HG02938 (cell line): ENCODE measurements around the gene TPX2.

Experiments used
- ATAC-seq: cut with Tn5 transposase; IDR thresholded peaks from one replicate; pipeline ENCODE4 v1.9.1; 2021; ENCODE audit warnings: mild to moderate bottlenecking, moderate library complexity; ENCODE audit not compliant: unreplicated experiment

TPX2 gene

DNA sequence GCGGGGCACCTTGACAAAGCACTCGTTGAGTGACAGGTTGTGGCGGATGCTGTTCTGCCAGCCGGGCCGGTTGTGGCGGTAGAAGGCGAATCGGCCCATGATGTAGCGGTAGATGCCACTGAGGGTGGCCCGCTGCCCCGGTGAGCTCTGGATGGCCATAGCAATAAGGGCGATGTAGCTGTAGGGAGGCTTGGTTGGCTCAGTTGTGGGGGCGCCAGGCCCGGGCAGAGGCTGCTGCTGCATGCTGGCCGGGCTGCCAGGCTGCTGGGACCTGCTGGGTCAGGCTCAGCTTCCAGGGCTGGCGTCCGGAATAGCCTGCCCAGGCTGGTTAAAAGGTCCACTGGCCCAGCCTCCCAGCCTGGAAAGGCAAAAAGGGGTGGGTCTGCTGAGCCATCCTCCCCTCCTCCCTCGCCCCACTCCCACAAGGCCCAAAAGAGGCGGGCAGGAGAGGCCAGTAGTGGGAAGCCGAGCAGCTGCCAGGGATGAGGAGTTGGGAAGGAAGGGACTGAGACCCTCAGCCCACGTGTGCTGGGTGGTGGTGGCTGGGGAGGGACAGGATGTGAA is 106.3 kb downstream of the TPX2 start, which contains the start of gene FOXS1:
Gene FOXS1, minus strand, starts transcription at position 305 of the 564 bp plus-strand sequence. Its CDS starts 62 bp downstream, at position 243.
- no peak for ATAC-seq

- no peak for ATAC-seq
Measured at GRCh38 chr20:31846793-31847138, 107.7 kb downstream of the TPX2 start.

- ATAC-seq = no peak
Measured at GRCh38 chr20:31848088-31848999, 109.3 kb downstream of the TPX2 start.

DNA sequence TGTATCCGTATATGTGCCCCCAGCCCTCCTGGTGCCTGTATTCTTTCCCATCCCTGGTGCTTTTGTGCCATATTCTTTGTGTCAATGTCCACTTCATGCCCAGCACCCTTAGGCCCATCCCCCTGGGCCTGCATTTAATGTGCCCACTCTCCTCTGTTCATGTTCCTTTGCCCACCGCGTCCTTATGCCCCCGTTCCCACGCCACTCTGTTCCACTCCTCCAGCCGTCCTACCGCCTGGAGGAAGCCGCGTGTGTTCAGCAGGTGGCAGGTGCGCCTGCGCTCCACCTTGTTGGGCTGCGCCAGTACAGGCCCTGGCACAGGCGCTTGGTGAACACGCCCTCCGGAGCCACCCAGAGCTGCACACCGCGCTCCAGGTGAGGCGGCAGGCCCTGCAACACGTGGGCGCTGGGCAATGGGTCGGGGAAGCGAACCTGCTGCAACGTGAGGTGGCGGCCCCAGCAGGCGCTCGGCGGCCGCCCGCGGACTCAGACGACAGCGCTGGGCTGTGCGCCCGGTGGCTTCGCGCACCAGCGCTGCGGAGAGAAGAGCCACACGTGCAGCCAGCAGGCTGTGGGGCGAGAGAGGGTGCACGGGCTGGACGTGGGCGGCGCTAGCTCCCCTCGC is 110.3 kb downstream of the TPX2 start:
- no peak for ATAC-seq
